Skin epidermis (tissue), 12 donors: ENCODE data around the gene UBE2H.
A peak's percentile ranks its signal among the peaks of the same experiment; 100 is the strongest.

Source experiments
- H3K27ac ChIP-seq, 21 experiments: fragments of 200-600 bp; sonication (generic) in 11 of 21; one replicate each; pipeline ENCODE4 v1.5.0; 2020; ENCODE audit warnings: mild to moderate bottlenecking in 3 of 21, inconsistent platforms in 2 of 21, moderate library complexity in 2 of 21
- H3K4me3 ChIP-seq, 7 experiments: fragments of 200-600 bp; sonication (generic) in 2 of 7; one replicate each; pipeline ENCODE4 v1.5.0; 2020; ENCODE audit warnings: inconsistent platforms in 2 of 7, mild to moderate bottlenecking in 2 of 7, moderate library complexity in 1 of 7

The UBE2H gene

GRCh38 chr7:129951226-129952085, 1.3 kb downstream of the UBE2H start:
- H3K27ac ChIP-seq = peak overlapping the region; percentile 58 to 99 (median 94)
- H3K4me3 ChIP-seq = peak overlapping the region; percentile 71 to 96 (median 90)

- peak overlapping the region in 19 of 21 experiments; percentile 90 to 99 (median 94) for H3K27ac ChIP-seq
- peak overlapping the region; percentile 71 to 96 (median 90) for H3K4me3 ChIP-seq
Observed at GRCh38 chr7:129950933-129951225, 1.9 kb downstream of the UBE2H start.

DNA sequence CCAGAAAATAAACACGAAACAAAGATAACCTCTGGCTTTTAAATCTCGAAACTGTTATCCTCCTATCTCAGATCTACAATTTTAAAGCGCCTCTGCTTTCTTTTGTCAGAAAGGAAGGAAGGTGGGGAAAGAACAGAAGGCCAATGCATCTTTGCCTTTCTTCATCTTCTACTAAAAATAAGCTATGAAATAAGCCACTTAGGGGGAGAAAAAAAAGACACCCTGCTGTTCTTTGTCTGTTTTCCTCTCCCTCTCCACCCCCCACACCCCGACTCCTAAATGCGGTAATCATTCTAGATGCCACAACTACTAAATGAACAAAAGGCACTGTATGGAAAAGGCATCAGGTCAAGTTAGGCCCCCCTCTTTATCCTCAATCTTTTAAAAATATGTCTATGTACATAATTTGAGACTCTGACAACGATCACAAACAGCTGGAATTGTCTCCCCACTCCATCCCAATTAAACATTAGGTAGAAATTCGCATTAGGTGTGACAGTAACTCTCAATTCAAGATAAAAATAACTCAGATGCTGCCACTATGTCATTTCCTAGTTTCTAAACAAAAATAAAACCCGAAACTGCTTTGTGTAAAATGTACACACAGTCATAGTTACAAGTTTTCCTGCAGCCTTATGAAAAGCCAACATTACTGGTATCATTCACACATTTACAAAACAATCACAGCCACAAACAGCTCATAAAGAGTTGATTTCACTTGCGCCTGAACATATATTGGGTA, 2.4 kb downstream of the UBE2H start:
- Histone ChIP-seq H3K27ac (peak overlapping the region in 20 of 21 experiments; percentile 75 to 99 (median 94)), H3K4me3 (peak overlapping the region; percentile 71 to 96 (median 90))

GRCh38 chr7:129949292-129950133, 3.2 kb downstream of the UBE2H start:
- Histone ChIP-seq H3K27ac (peak overlapping the region in 20 of 21 experiments; percentile 75 to 99 (median 94)), H3K4me3 (peak overlapping the region; percentile 71 to 96 (median 90))

DNA sequence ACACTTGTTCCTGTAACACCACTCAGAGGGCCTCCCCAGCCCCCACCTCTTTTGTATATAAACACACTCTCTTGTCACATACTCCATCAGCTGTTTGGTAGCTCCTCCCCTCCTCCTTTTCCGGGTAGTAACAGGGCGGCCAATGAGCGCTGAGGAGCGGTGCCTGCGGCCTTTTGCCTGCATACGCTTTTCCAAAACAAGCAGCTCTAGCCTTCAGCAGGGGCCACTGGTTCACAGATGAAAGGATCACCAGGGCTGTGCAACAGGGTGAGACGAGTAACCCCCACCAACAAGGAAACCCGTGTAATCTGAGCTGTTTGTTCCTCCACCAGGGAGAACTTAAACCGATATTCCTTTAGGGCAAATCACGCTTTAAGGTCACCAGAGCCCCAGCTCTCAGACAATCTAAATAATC, 3.9 kb downstream of the UBE2H start:
- H3K4me3 ChIP-seq = peak overlapping the region in 6 of 7 experiments; percentile 19 to 95 (median 90)
- H3K27ac ChIP-seq = peak overlapping the region in 20 of 21 experiments; percentile 75 to 99 (median 94)

- H3K27ac ChIP-seq = peak overlapping the region in 17 of 21 experiments; percentile 10 to 99 (median 94)
Observed at GRCh38 chr7:129948338-129948737, 4.4 kb downstream of the UBE2H start.

GRCh38 chr7:129947701-129948100, 5.1 kb downstream of the UBE2H start:
- Histone ChIP-seq H3K4me3 (no peak overlapping the region), H3K27ac (peak overlapping the region in 5 of 21 experiments; percentile 11 to 98 (median 91))

More at GRCh38 chr7:129948338-129948737, 4.4 kb downstream of the UBE2H start:
- H3K4me3 ChIP-seq = no peak overlapping the region

GRCh38 chr7:129947049-129947448, 5.7 kb downstream of the UBE2H start:
- Histone ChIP-seq H3K4me3 (no peak overlapping the region), H3K27ac (peak overlapping the region in 2 of 21 experiments; percentile 16 to 58)

GRCh38 chr7:129946282-129946681, 6.5 kb downstream of the UBE2H start:
- Histone ChIP-seq H3K27ac (no peak overlapping the region), H3K4me3 (no peak overlapping the region)

GRCh38 chr7:129943352-129943751, 9.4 kb downstream of the UBE2H start:
- Histone ChIP-seq H3K4me3 (no peak overlapping the region), H3K27ac (no peak overlapping the region)

GRCh38 chr7:129940329-129940728, 12.4 kb downstream of the UBE2H start:
- H3K27ac ChIP-seq = no peak overlapping the region
- H3K4me3 ChIP-seq = no peak overlapping the region

- no peak overlapping the region for H3K4me3 ChIP-seq
- no peak overlapping the region for H3K27ac ChIP-seq
Observed at GRCh38 chr7:129939881-129940280, 12.9 kb downstream of the UBE2H start.

DNA sequence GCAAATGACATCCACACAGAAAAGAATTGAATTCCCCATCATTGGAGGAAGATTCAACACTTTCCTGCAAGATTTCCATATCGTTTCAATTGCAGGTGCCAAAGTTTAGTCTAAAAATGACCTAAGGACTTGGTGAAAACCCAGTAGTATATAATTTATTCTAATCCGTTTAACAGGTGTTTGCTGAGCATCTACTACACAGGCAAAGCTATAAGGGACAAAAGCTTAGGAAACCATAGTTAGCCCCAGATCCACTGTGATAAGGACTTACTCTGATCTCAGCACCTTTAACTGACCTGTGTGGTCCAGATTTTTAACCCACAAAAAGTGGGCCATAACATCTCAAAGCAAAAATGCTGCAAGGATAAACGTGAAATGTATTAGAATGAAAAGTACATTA, 19.1 kb downstream of the UBE2H start:
- Histone ChIP-seq H3K27ac (no peak overlapping the region), H3K4me3 (no peak overlapping the region)

DNA sequence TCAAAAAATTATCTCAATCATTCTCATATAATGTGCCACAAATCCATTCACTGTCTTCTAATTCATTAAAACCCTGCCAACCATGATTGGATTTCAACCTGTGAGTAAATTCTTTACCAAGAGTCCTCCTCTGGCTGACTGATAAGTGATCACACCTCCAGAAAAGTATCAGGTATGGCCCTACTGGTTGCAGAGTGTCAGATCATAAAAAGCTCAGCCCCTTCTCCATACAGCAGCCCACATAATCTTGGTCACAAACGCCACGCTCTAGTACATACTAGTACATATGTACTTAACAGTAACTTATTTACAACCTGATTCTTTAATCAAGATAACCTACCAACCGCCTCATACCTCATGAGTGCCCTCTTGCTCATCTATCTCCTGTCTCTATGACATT, 26.1 kb downstream of the UBE2H start:
- Histone ChIP-seq H3K4me3 (no peak overlapping the region), H3K27ac (no peak overlapping the region)

- Histone ChIP-seq H3K27ac (peak overlapping the region in 1 of 21 experiments; percentile 13), H3K4me3 (no peak overlapping the region)
Observed at GRCh38 chr7:129925416-129926002, 27.3 kb downstream of the UBE2H start.

- peak overlapping the region in 1 of 21 experiments; percentile 14 for H3K27ac ChIP-seq
Observed at GRCh38 chr7:129924602-129925001, 28.2 kb downstream of the UBE2H start.

DNA sequence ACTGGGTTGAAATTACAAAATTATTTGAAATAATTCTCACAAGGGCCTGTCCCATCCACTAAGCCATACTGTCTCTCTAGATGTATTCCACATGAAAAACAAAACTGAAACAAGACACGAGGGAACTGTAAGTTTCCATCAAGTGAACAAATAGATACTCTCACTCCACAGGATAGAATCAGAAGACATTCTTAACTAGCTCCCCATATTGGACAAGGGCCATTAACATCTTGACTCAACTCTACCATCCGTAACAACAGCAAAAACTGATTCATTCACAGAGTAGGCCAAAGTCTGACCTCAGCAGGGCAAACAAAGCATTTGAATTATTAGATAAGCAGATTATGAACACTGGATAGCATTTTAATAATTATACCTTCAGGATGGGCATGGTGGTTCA, 29.1 kb downstream of the UBE2H start:
- peak overlapping the region in 2 of 21 experiments; percentile 20 to 26 for H3K27ac ChIP-seq
- H3K4me3 ChIP-seq = no peak overlapping the region

More at GRCh38 chr7:129924602-129925001, 28.2 kb downstream of the UBE2H start:
- H3K4me3 ChIP-seq = no peak overlapping the region

GRCh38 chr7:129919492-129919891, 33.3 kb downstream of the UBE2H start:
- Histone ChIP-seq H3K27ac (no peak overlapping the region), H3K4me3 (no peak overlapping the region)

GRCh38 chr7:129918922-129919321, 33.8 kb downstream of the UBE2H start:
- Histone ChIP-seq H3K4me3 (no peak overlapping the region), H3K27ac (no peak overlapping the region)
